Fibroblast of villous mesenchyme (primary cell): ENCODE data around the gene PARP2. TPM values are rescaled to one million over a fixed set of nuclear protein-coding genes. Genes with fewer than 3 reads are reported as not detected.

Source experiments
- DNase-seq: peaks from one replicate; pipeline ENCODE4 v3.0.0-alpha.2; 2010; ENCODE audit warnings: low read depth
- H3K4me3 ChIP-seq: 2 replicates; pipeline ENCODE4 v1.5.1; 2011; ENCODE audit warnings: low read depth, mild to moderate bottlenecking, low read length
- total RNA-seq: library from RNA; depleted of rRNA; stranded (reverse); fragments of >200 nt; gene quantifications from 2 replicates; pipeline ENCODE4 v1.2.3, GENCODE V29; 2012
- TF ChIP-seq, protein P1 (sequence below): IDR thresholded peaks from 2 replicates; pipeline ENCODE4 v1.5.1; 2012; ENCODE audit warnings: low read depth, mild to moderate bottlenecking, low read length; ENCODE audit not compliant: insufficient read depth

The PARP2 gene
- total RNA-seq, 1 donor = 12.5 TPM

DNA sequence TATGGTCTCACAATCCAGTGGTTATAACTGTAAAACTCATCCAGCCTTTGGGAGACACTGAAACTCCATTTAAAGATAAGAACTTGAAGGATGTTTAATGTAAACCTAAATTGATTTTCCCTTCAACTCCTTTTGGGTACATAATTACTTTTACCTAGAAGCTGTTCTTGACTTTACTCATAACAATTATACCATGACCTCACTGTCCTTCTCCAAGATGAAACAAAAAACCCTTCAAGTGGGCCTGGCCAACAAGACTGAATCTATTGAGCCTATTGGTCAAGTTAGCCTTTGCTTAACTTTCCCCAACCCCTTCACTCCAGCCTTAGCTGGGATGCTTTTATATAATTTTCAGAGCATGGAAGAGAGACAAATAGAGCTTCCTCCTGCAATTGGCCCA, 22.5 kb downstream of the PARP2 start:
- H3K4me3 ChIP-seq = no peak overlapping the region
- TF ChIP-seq, protein P1, sequence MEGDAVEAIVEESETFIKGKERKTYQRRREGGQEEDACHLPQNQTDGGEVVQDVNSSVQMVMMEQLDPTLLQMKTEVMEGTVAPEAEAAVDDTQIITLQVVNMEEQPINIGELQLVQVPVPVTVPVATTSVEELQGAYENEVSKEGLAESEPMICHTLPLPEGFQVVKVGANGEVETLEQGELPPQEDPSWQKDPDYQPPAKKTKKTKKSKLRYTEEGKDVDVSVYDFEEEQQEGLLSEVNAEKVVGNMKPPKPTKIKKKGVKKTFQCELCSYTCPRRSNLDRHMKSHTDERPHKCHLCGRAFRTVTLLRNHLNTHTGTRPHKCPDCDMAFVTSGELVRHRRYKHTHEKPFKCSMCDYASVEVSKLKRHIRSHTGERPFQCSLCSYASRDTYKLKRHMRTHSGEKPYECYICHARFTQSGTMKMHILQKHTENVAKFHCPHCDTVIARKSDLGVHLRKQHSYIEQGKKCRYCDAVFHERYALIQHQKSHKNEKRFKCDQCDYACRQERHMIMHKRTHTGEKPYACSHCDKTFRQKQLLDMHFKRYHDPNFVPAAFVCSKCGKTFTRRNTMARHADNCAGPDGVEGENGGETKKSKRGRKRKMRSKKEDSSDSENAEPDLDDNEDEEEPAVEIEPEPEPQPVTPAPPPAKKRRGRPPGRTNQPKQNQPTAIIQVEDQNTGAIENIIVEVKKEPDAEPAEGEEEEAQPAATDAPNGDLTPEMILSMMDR = no peak
- no peak for DNase-seq

DNA sequence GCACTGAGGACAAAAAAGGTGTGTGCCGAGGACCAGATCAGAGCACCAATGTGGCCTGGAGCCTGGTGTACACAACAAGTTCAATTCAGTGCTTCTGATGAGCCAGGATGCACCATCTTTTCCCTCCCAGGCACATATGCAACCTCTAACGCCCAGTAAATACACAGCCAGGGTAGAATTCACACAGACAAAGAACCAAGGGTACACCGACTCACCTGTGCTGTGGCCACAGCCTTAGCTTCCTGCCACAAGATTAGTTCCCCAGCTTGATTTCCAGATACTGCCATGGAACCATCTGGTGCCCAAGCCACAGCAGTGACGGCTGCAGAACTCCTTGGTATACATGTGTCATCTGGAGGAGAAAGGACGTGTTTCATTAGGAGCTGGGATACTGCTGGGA, 29.4 kb downstream of the PARP2 start:
- no peak for DNase-seq
- H3K4me3 ChIP-seq = no peak overlapping the region
- TF ChIP-seq, protein P1 = no peak

DNA sequence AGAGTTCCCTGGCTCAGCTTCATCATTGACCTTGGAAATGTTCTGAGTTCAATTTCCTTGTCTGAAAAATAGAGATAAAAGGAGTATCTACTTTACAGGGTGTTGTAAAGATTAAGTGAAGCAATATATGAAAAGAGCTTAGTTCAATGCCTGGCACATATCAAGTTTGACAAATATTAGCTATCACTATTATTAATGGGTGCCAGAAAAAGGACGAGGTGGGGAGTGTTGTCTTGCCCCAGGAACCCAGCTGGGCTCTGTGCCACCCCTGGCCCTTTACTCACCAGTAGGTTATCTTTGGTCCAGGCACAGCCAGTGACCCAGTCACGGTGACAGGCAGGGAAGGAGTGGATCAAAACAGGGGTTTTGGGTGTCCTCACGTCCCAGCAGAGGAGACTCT, 32.0 kb downstream of the PARP2 start:
- TF ChIP-seq, protein P1 = no peak
- no peak overlapping the region for H3K4me3 ChIP-seq
- DNase-seq = no peak

DNA sequence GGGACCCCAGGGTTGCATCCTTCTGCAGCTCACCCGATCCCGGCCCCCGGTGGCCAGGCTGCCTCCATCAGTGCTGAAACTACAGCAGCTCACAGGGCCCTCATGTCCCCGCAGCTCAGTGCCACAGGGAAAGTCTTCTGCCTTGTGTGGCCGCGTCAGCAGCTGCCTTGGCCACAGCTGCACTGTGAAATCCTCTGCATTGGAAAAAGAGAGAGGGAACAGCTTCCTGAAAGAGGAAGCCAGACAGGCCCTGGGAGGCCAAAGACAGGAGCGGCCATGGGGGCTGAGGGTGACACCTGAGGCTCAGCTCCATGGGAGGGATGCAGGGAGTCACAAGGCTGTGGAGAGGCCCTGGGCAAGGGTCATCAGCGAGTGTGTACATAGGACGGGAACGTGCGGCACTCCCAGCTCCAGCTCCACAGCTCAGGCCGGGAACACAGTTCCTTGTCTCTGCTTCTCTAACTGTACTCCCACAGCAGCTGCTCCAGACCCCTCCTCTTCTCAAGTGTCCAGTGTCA, 32.7 kb downstream of the PARP2 start:
- TF ChIP-seq, protein P1 = no peak
- H3K4me3 ChIP-seq = no peak overlapping the region
- no peak for DNase-seq

DNA sequence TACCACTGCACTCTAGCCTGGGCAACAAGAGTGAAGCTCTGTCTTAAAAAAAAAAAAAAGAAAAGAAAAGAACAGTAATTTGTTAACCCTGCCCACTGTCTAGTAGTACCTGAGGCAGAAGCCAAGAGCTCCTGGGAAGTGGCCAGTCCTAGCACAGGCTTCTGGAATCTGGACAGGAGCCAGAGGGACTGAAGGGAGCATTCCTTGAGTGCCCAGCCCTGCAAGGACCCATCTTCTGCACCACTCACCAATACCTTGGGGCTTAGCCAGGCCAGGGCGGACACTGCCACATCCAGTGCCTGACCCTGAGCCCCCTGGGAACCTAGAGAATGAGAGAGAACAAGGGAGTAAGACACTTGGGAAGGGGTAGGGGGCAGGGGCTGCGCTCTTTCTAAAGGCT, 33.7 kb downstream of the PARP2 start:
- no peak for DNase-seq
- H3K4me3 ChIP-seq = no peak overlapping the region
- TF ChIP-seq, protein P1 = no peak

DNA sequence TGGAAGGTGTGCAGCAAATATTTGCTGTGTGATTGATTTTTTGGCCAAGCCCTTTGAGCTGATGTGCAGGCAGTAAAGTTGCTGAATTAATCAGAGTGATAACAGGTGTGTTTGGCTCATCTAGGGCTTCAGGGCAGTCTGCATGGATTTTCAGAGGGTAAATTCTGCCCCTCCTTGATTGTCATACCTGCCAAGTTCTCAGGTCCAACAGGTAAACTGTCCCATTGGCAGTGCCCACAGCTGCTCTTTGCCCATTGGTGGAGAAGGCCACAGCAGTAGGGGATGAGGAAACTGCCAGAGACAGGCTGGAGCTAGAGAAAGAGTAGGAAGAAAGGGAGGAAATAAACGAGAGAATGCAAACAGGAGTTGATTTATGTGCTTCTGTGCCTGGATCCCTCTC, 36.3 kb downstream of the PARP2 start:
- no peak overlapping the region for H3K4me3 ChIP-seq
- no peak for DNase-seq
- TF ChIP-seq, protein P1 = no peak

DNA sequence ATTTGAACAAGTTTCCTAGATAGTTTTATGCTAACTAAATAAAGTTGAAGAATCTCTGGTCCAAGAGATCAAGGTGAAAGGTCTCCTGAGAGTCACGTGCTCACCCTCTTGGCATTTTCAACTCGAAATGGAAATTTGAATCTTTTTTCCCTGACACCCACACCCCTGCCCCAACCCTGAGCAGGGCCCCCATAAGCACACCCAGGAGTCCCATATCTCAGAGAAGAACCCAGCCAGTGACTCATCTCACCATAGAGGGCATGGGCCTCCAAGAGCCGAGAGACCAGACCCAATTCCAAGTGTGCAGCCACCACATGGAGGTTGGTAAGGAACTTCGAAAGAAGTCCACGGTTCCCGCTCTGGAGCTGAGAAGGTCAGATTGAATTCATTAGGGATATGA, 37.2 kb downstream of the PARP2 start:
- TF ChIP-seq, protein P1 = no peak
- no peak overlapping the region for H3K4me3 ChIP-seq
- no peak for DNase-seq
